ENCODE measurements around the gene IL13.

DNA sequence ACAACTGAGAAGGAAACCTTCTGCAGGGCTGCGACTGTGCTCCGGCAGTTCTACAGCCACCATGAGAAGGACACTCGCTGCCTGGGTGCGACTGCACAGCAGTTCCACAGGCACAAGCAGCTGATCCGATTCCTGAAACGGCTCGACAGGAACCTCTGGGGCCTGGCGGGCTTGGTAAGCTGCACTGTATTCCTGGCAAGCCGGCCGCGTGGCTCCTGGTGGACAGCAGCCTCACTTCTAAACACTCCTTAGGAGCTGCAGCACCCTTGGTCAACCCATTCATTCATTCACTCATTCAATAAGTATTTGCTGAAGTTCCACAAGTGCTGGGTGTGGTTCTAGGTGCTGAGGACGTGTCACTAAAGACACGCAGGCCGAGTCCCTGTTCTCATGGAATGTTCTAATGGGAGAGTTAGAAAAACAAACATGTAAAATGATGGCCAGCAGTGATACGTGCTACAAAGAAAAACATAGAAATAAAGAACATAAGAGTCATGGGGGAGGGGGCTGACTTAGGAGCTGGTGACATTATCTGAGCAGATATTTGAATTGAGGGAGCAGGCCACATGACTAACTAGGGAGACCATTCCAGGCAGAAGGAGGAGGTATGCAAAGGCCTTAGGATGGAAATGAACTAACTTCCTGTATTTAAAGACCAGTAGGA is 21.9 kb downstream of the IL13 start:
- TF ChIP-seq, protein P1, sequence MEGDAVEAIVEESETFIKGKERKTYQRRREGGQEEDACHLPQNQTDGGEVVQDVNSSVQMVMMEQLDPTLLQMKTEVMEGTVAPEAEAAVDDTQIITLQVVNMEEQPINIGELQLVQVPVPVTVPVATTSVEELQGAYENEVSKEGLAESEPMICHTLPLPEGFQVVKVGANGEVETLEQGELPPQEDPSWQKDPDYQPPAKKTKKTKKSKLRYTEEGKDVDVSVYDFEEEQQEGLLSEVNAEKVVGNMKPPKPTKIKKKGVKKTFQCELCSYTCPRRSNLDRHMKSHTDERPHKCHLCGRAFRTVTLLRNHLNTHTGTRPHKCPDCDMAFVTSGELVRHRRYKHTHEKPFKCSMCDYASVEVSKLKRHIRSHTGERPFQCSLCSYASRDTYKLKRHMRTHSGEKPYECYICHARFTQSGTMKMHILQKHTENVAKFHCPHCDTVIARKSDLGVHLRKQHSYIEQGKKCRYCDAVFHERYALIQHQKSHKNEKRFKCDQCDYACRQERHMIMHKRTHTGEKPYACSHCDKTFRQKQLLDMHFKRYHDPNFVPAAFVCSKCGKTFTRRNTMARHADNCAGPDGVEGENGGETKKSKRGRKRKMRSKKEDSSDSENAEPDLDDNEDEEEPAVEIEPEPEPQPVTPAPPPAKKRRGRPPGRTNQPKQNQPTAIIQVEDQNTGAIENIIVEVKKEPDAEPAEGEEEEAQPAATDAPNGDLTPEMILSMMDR (conservative IDR thresholded peaks at IDR 0.05; ENCODE audit: low read length): no peak
- TF ChIP-seq EZH2phosphoT487 (IDR thresholded peaks at IDR 0.05; ENCODE audit: borderline replicate concordance, low read depth, low read length): no peak
